ENCODE results near the gene WLS.

DNA sequence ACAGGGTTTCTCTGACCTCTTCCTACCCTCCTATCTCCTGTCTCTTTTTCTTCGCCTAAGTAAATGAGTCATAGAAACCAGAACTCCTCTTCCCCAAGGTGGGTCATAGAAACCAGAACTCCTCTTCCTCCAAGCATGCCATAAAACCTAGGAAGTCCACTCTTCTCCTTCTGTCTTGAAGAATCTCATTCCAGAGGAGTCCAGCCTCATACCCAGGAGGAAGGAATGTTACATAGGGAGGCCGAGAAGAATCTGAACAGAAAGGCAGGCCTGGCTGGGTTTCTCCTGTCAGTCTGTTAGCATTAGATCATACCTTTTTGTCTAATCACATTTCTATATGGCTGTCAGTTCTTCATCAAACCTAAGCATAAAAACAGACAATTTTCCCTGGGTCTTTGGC lies 47.5 kb upstream of the WLS start:
- TF ChIP-seq, protein P1, sequence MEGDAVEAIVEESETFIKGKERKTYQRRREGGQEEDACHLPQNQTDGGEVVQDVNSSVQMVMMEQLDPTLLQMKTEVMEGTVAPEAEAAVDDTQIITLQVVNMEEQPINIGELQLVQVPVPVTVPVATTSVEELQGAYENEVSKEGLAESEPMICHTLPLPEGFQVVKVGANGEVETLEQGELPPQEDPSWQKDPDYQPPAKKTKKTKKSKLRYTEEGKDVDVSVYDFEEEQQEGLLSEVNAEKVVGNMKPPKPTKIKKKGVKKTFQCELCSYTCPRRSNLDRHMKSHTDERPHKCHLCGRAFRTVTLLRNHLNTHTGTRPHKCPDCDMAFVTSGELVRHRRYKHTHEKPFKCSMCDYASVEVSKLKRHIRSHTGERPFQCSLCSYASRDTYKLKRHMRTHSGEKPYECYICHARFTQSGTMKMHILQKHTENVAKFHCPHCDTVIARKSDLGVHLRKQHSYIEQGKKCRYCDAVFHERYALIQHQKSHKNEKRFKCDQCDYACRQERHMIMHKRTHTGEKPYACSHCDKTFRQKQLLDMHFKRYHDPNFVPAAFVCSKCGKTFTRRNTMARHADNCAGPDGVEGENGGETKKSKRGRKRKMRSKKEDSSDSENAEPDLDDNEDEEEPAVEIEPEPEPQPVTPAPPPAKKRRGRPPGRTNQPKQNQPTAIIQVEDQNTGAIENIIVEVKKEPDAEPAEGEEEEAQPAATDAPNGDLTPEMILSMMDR (IDR thresholded peaks at IDR 0.05): no peak
- TF ChIP-seq POLR2AphosphoS5 (IDR thresholded peaks at IDR 0.05) (no peak), POLR2A (IDR thresholded peaks at IDR 0.05) (no peak)
